Measurements from ENCODE around the gene KLK7.

- TF ChIP-seq, protein P1, sequence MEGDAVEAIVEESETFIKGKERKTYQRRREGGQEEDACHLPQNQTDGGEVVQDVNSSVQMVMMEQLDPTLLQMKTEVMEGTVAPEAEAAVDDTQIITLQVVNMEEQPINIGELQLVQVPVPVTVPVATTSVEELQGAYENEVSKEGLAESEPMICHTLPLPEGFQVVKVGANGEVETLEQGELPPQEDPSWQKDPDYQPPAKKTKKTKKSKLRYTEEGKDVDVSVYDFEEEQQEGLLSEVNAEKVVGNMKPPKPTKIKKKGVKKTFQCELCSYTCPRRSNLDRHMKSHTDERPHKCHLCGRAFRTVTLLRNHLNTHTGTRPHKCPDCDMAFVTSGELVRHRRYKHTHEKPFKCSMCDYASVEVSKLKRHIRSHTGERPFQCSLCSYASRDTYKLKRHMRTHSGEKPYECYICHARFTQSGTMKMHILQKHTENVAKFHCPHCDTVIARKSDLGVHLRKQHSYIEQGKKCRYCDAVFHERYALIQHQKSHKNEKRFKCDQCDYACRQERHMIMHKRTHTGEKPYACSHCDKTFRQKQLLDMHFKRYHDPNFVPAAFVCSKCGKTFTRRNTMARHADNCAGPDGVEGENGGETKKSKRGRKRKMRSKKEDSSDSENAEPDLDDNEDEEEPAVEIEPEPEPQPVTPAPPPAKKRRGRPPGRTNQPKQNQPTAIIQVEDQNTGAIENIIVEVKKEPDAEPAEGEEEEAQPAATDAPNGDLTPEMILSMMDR (IDR thresholded peaks at IDR 0.05) = no peak
- TF ChIP-seq POLR2A (IDR thresholded peaks at IDR 0.05) = no peak
Observed at GRCh38 chr19:50974702-50975556, 8.8 kb downstream of the KLK7 start.
